Mucosa of stomach (tissue), 1 donor: ENCODE results near the gene GPC6.
"Not testable (repeated sequence)": the region's sequence is repeated elsewhere in the genome, so short reads cannot be mapped to it uniquely, and the experiment has no call there.

Experiments used
- H3K27me3 ChIP-seq: one replicate; pipeline ENCODE4 v1.7.0; 2013; ENCODE audit warnings: mild to moderate bottlenecking, low read length; ENCODE audit not compliant: control insufficient read depth, insufficient read depth
- H3K36me3 ChIP-seq: one replicate; pipeline ENCODE4 v1.7.0; 2013; ENCODE audit warnings: low read length; ENCODE audit not compliant: control insufficient read depth, insufficient read depth
- H3K4me1 ChIP-seq: one replicate; pipeline ENCODE4 v1.7.0; 2013; ENCODE audit warnings: mild to moderate bottlenecking, low read length; ENCODE audit not compliant: control insufficient read depth, insufficient read depth
- H3K4me3 ChIP-seq: one replicate; pipeline ENCODE4 v1.7.0; 2013; ENCODE audit warnings: low read length
- H3K9ac ChIP-seq: one replicate; pipeline ENCODE4 v1.7.0; 2013; ENCODE audit warnings: mild to moderate bottlenecking, low read length, moderate library complexity
- H3K9me3 ChIP-seq: one replicate; pipeline ENCODE4 v1.7.0; 2013; ENCODE audit warnings: mild to moderate bottlenecking, low read length, moderate library complexity; ENCODE audit not compliant: control insufficient read depth
- donor health status: Pancreatic carcinoma.

The GPC6 gene

GRCh38 chr13:93309886-93310523, 83.4 kb downstream of the GPC6 start:
- Histone ChIP-seq H3K4me3 (no peak overlapping the region), H3K9ac (no peak overlapping the region), H3K36me3 (no peaks in the 10 kb centered on the region)

GRCh38 chr13:93316841-93317240, 90.2 kb downstream of the GPC6 start:
- Histone ChIP-seq H3K4me1 (no peaks in the 10 kb centered on the region), H3K9me3 (no peaks in the 10 kb centered on the region), H3K27me3 (no peaks in the 10 kb centered on the region), H3K4me3 (no peak overlapping the region), H3K36me3 (no peaks in the 10 kb centered on the region), H3K9ac (no peak overlapping the region)

More at GRCh38 chr13:93309886-93310523, 83.4 kb downstream of the GPC6 start:
- no peaks in the 10 kb centered on the region for H3K9me3 ChIP-seq
- no peaks in the 10 kb centered on the region for H3K27me3 ChIP-seq
- no peaks in the 10 kb centered on the region for H3K4me1 ChIP-seq

- Histone ChIP-seq H3K4me1 (no peaks in the 10 kb centered on the region), H3K4me3 (no peak overlapping the region), H3K36me3 (no peaks in the 10 kb centered on the region), H3K27me3 (no peaks in the 10 kb centered on the region), H3K9ac (no peak overlapping the region), H3K9me3 (no peaks in the 10 kb centered on the region)
Observed at GRCh38 chr13:93318534-93319254, 92.1 kb downstream of the GPC6 start.

DNA sequence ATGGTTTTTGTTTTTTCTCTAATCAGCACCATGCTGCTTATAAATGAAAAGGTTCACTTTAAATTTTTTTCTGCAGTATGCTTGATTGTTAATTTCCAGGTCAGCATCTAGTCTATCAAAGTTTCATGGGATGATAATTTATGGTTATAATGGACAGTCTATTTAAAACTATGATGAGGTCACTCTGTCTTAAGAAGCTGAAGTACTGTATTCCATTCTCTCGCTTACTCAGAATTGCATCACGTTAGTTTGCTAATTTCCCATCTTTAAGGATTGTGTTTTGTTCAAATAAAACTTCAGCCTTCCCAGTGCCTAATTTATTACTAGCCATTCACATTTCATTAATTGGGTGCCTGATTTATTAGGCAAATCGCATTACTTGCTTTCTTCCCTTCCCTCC, 94.3 kb downstream of the GPC6 start:
- H3K9me3 ChIP-seq, result no peaks in the 10 kb centered on the region
- no peaks in the 10 kb centered on the region for H3K36me3 ChIP-seq
- H3K9ac ChIP-seq, result no peak overlapping the region
- no peak overlapping the region for H3K4me3 ChIP-seq
- no peaks in the 10 kb centered on the region for H3K4me1 ChIP-seq
- H3K27me3 ChIP-seq, result no peaks in the 10 kb centered on the region

DNA sequence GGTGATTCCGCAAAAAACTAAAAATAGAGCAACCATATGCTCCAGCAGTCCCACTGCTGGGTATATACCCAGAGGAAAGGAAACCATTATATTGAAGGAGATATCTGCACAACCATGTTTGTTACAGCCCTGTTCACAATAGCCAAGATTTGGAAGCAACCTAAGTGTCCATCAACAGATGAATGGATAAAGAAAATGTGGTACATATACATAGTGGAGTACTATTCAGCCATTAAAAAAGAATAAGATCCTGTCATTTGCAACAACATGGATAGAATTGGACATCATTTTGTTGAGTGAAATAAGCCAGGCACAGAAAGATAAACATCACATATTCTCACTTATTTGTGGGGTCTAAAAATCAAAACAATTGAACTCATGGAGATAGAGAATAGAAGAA, 97.3 kb downstream of the GPC6 start:
- H3K4me1 ChIP-seq, H3K9me3 ChIP-seq, H3K4me3 ChIP-seq, H3K9ac ChIP-seq, H3K36me3 ChIP-seq, H3K27me3 ChIP-seq: not testable (repeated sequence)

DNA sequence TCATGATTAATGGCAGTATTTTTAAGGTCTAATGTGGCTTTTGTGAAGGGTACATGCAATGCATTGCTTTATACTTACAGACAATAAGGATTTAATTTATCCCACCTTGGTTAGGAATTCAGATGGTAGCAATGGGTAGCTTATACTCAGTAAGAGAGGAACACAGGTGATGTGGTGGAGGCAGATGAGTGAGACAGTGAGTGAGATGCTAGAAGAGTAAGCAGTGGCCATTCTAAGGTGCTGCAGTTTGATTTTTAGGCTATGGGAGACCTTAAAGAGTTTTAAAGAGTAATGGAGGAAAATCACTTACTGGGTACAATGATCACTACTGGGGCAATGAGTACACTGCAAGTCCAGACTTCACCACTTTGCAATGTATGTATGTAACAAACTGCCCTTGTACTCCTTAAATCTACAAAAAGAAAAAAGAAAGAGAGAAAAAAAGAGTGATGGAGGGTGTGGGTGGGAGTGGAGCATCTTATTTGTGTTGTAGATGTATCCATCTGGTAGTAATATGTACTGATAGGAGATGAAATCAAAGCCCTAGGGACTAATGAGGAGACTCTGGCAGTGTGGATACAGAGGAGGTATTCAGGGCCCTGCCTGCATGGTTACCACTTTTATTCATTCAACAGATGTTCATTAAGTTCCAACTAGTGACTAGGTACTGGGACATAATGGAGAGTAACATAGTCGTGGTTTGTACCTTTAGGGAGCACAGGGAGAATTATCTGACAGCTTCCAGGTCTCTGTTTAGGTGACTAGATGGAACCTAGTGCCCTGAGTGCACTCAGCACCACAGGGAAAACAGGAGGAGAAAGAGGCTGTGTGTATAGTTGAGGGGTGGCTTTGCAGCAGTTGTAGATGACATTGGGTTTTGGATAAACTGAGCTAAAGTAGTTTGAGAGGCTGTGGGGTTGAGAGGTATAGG, 99.0 kb downstream of the GPC6 start:
- no peak overlapping the region for H3K9ac ChIP-seq
- no peaks in the 10 kb centered on the region for H3K36me3 ChIP-seq
- no peak overlapping the region for H3K4me3 ChIP-seq
- H3K27me3 ChIP-seq, result no peaks in the 10 kb centered on the region
- no peaks in the 10 kb centered on the region for H3K9me3 ChIP-seq
- H3K4me1 ChIP-seq, result no peaks in the 10 kb centered on the region

DNA sequence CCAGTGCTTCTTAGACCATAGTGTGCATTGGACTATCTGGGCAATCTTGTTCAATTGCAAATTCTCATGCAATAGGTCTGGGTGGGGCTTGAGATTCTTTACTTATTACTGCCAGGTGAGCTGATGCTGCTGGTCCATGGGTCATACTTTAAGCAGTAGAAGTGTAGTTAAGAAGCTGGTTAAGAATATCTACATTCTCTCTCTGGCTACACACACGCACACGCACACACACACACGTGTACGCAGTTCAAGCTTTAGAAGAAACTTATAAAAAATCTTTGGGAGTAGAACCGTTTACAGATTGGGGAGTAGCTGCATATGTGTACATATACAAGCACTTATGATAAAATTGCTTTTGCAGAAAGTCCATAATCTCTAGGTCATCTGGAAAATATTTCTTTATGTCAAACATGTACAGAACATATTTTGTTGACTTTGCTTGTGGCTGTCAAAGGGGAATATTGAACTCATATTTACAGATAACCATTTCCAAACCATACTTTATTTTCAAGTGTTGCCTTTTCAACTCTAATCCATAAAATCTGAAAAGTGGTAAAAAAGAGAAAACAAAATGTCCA, 99.7 kb downstream of the GPC6 start:
- Histone ChIP-seq H3K4me1 (no peaks in the 10 kb centered on the region), H3K9ac (no peak overlapping the region), H3K4me3 (no peak overlapping the region), H3K27me3 (no peaks in the 10 kb centered on the region), H3K9me3 (no peaks in the 10 kb centered on the region), H3K36me3 (no peaks in the 10 kb centered on the region)

DNA sequence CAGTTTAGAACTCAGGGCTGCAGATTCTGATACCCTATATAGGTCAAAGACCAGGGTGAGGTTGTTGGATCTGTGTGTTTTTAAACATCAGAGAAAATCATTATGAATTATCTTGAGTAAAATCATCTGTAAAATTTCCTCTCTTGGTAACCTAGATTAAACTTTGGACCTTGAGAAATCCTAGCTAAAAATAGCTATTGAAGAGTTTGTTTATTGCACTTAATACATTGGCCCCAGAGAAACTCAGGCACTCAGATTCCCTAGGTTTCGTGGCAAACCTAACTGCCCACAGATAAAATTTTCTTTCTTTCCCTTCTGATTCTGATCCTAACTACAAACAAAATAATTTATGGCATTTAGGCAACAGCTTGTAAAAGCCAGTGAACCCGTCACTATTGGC, 102.3 kb downstream of the GPC6 start:
- H3K9me3 ChIP-seq, result no peaks in the 10 kb centered on the region
- no peaks in the 10 kb centered on the region for H3K36me3 ChIP-seq
- H3K27me3 ChIP-seq, result no peaks in the 10 kb centered on the region
- H3K4me3 ChIP-seq, result no peak overlapping the region
- H3K4me1 ChIP-seq, result no peaks in the 10 kb centered on the region
- no peak overlapping the region for H3K9ac ChIP-seq

- Histone ChIP-seq H3K27me3 (no peaks in the 10 kb centered on the region), H3K4me3 (no peak overlapping the region), H3K9ac (no peak overlapping the region), H3K4me1 (no peaks in the 10 kb centered on the region), H3K36me3 (no peaks in the 10 kb centered on the region), H3K9me3 (no peaks in the 10 kb centered on the region)
Observed at GRCh38 chr13:93336728-93337127, 110.1 kb downstream of the GPC6 start.

GRCh38 chr13:93338030-93338429, 111.4 kb downstream of the GPC6 start:
- H3K4me3 ChIP-seq, result no peak overlapping the region
- no peaks in the 10 kb centered on the region for H3K36me3 ChIP-seq
- no peaks in the 10 kb centered on the region for H3K9me3 ChIP-seq
- H3K27me3 ChIP-seq, result no peaks in the 10 kb centered on the region
- no peak overlapping the region for H3K9ac ChIP-seq
- H3K4me1 ChIP-seq, result no peaks in the 10 kb centered on the region

DNA sequence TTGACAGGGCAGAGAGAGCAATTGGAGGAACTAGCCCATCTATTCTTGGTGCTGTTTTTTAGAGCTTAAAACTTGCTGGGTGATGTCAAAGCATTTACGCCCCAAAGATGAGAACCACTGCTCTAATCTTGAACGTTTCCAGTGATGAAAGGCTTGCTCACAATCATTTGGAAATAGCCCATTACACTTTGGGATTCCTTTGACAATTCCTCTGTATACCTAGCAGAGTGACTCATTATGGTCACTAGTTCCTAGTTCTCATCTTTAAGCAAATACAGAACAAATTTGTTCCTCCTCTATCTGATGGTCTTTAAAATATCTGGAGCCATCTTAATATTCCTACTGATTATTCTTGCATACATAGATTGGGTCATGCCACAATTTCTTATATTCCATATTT, 112.3 kb downstream of the GPC6 start:
- Histone ChIP-seq H3K27me3 (no peaks in the 10 kb centered on the region), H3K9ac (no peak overlapping the region), H3K9me3 (no peaks in the 10 kb centered on the region), H3K4me1 (no peaks in the 10 kb centered on the region), H3K36me3 (no peaks in the 10 kb centered on the region), H3K4me3 (no peak overlapping the region)

GRCh38 chr13:93339550-93339949, 112.9 kb downstream of the GPC6 start:
- Histone ChIP-seq H3K9me3 (no peaks in the 10 kb centered on the region), H3K4me3 (no peak overlapping the region)

More at GRCh38 chr13:93339550-93339949, 112.9 kb downstream of the GPC6 start:
- no peaks in the 10 kb centered on the region for H3K27me3 ChIP-seq
- H3K4me1 ChIP-seq, result no peaks in the 10 kb centered on the region
- H3K9ac ChIP-seq, result no peak overlapping the region
- H3K36me3 ChIP-seq, result no peaks in the 10 kb centered on the region
